ENCODE measurements around the gene ASPHD2. TPM values are rescaled to one million over a fixed set of nuclear protein-coding genes. Genes with fewer than 3 reads are reported as not detected.

Gene ASPHD2
- total RNA-seq, 1 donor from 2014 or later: 3.4 TPM

GRCh38 chr22:26409719-26410335 is 19.2 kb upstream of the ASPHD2 start:
- Histone ChIP-seq H3K4me3 (ENCODE audit: low read depth, low read length) (no peak overlapping the region), H3K36me3 (ENCODE audit: control insufficient read depth, insufficient read depth, low read length) (no peaks in the 10 kb centered on the region), H3K27me3 (ENCODE audit: control insufficient read depth, insufficient read depth, low read length) (peaks cover 3% of the 10 kb centered on the region)
- no peak for TF ChIP-seq CTCF (IDR thresholded peaks at IDR 0.05; ENCODE audit: insufficient read depth, low read length, severe bottlenecking)
- no peak for DNase-seq (ENCODE audit: low read depth)
- no peak for FAIRE-seq

GRCh38 chr22:26410386-26410785 is 18.7 kb upstream of the ASPHD2 start:
- H3K36me3 ChIP-seq (ENCODE audit: control insufficient read depth, insufficient read depth, low read length): no peaks in the 10 kb centered on the region
- DNase-seq (ENCODE audit: low read depth) (no peak), FAIRE-seq (no peak)
- H3K27me3 ChIP-seq (ENCODE audit: control insufficient read depth, insufficient read depth, low read length): no peaks in the 10 kb centered on the region
- TF ChIP-seq CTCF (IDR thresholded peaks at IDR 0.05; ENCODE audit: insufficient read depth, low read length, severe bottlenecking): no peak
- no peak overlapping the region for H3K4me3 ChIP-seq (ENCODE audit: low read depth, low read length)

- no peaks in the 10 kb centered on the region for H3K36me3 ChIP-seq (ENCODE audit: control insufficient read depth, insufficient read depth, low read length)
- TF ChIP-seq CTCF (IDR thresholded peaks at IDR 0.05; ENCODE audit: insufficient read depth, low read length, severe bottlenecking): no peak
- no peak overlapping the region for H3K4me3 ChIP-seq (ENCODE audit: low read depth, low read length)
- FAIRE-seq (no peak), DNase-seq (ENCODE audit: low read depth) (no peak)
- no peaks in the 10 kb centered on the region for H3K27me3 ChIP-seq (ENCODE audit: control insufficient read depth, insufficient read depth, low read length)
Measured at GRCh38 chr22:26414347-26414746, 14.7 kb upstream of the ASPHD2 start.

- Histone ChIP-seq H3K27me3 (ENCODE audit: control insufficient read depth, insufficient read depth, low read length) (no peaks in the 10 kb centered on the region), H3K4me3 (ENCODE audit: low read depth, low read length) (no peak overlapping the region), H3K36me3 (ENCODE audit: control insufficient read depth, insufficient read depth, low read length) (no peaks in the 10 kb centered on the region)
- DNase-seq (ENCODE audit: low read depth): peak; percentile 9
- TF ChIP-seq CTCF (IDR thresholded peaks at IDR 0.05; ENCODE audit: insufficient read depth, low read length, severe bottlenecking): no peak
- FAIRE-seq: no peak
Measured at GRCh38 chr22:26416256-26416655, 12.8 kb upstream of the ASPHD2 start.

- FAIRE-seq (peak; percentile 93), DNase-seq (ENCODE audit: low read depth) (peak; percentile 68)
- no peaks in the 10 kb centered on the region for H3K27me3 ChIP-seq (ENCODE audit: control insufficient read depth, insufficient read depth, low read length)
- H3K36me3 ChIP-seq (ENCODE audit: control insufficient read depth, insufficient read depth, low read length): no peaks in the 10 kb centered on the region
- TF ChIP-seq CTCF (IDR thresholded peaks at IDR 0.05; ENCODE audit: insufficient read depth, low read length, severe bottlenecking): no peak
- no peak overlapping the region for H3K4me3 ChIP-seq (ENCODE audit: low read depth, low read length)
Measured at GRCh38 chr22:26416670-26417276, 12.3 kb upstream of the ASPHD2 start.

- Histone ChIP-seq H3K4me3 (ENCODE audit: low read depth, low read length) (no peak overlapping the region), H3K36me3 (ENCODE audit: control insufficient read depth, insufficient read depth, low read length) (no peaks in the 10 kb centered on the region), H3K27me3 (ENCODE audit: control insufficient read depth, insufficient read depth, low read length) (no peaks in the 10 kb centered on the region)
- TF ChIP-seq CTCF (IDR thresholded peaks at IDR 0.05; ENCODE audit: insufficient read depth, low read length, severe bottlenecking): no peak
- FAIRE-seq (no peak), DNase-seq (ENCODE audit: low read depth) (peak; percentile 8)
Measured at GRCh38 chr22:26417406-26417805, 11.7 kb upstream of the ASPHD2 start.

All from bronchial epithelial cell (primary cell).